ENCODE measurements around the gene CYP3A4.
"Not testable (repeated sequence)": the region's sequence is repeated elsewhere in the genome, so short reads cannot be mapped to it uniquely, and the experiment has no call there.

The CYP3A4 gene

GRCh38 chr7:99748846-99749579 lies 35.0 kb downstream of the CYP3A4 start:
- no peak for TF ChIP-seq BACH2 (CRISPR knock-in tag; IDR thresholded peaks at IDR 0.05; ENCODE audit: borderline replicate concordance)
- TF ChIP-seq CSRNP3 (CRISPR knock-in tag; IDR thresholded peaks at IDR 0.05), result no peak
- no peak for TF ChIP-seq ESRRG (CRISPR knock-in tag; IDR thresholded peaks at IDR 0.05)
- no peak for TF ChIP-seq ZFP30 (CRISPR knock-in tag; IDR thresholded peaks at IDR 0.05)
- TF ChIP-seq GLIS3 (CRISPR knock-in tag; IDR thresholded peaks at IDR 0.05), result no peak
- TF ChIP-seq TOX (CRISPR knock-in tag; IDR thresholded peaks at IDR 0.05; ENCODE audit: borderline replicate concordance), result no peak
- no peak for TF ChIP-seq ZNF565 (CRISPR knock-in tag; conservative IDR thresholded peaks at IDR 0.05; ENCODE audit: low read depth)
- no peak for TF ChIP-seq ZNF70 (CRISPR knock-in tag; IDR thresholded peaks at IDR 0.05)
- TF ChIP-seq TSHZ2 (CRISPR knock-in tag; IDR thresholded peaks at IDR 0.05), result no peak
- TF ChIP-seq ISL1 (CRISPR knock-in tag; IDR thresholded peaks at IDR 0.05), result no peak
- no peak for TF ChIP-seq TCF4 (CRISPR knock-in tag; IDR thresholded peaks at IDR 0.05; ENCODE audit: borderline replicate concordance)
- TF ChIP-seq OSR1 (CRISPR knock-in tag; IDR thresholded peaks at IDR 0.05), result no peak
- TF ChIP-seq PPARA (CRISPR knock-in tag; IDR thresholded peaks at IDR 0.05; ENCODE audit: borderline replicate concordance), result no peak
- no peak for ATAC-seq

- not testable (repeated sequence) for ATAC-seq
These were observed 37.1 kb downstream of the CYP3A4 start for GRCh38 chr7:99746915-99747314.

GRCh38 chr7:99745395-99745794 lies 38.6 kb downstream of the CYP3A4 start:
- not testable (repeated sequence) for ATAC-seq

GRCh38 chr7:99742737-99743394 lies 41.1 kb downstream of the CYP3A4 start:
- no peak for ATAC-seq
- no peak for TF ChIP-seq ZNF8 (CRISPR knock-in tag; IDR thresholded peaks at IDR 0.05)
- TF ChIP-seq TOX (CRISPR knock-in tag; IDR thresholded peaks at IDR 0.05; ENCODE audit: borderline replicate concordance), result no peak
- TF ChIP-seq TSHZ2 (CRISPR knock-in tag; IDR thresholded peaks at IDR 0.05), result no peak
- no peak for TF ChIP-seq POU6F1 (CRISPR knock-in tag; IDR thresholded peaks at IDR 0.05; ENCODE audit: borderline replicate concordance, low read depth)
- TF ChIP-seq ARNTL (CRISPR knock-in tag; IDR thresholded peaks at IDR 0.05; ENCODE audit: borderline replicate concordance, low read depth), result no peak
- TF ChIP-seq PATZ1 (CRISPR knock-in tag; IDR thresholded peaks at IDR 0.05; ENCODE audit: borderline replicate concordance), result no peak
- no peak for TF ChIP-seq PPARA (CRISPR knock-in tag; IDR thresholded peaks at IDR 0.05; ENCODE audit: borderline replicate concordance)
- TF ChIP-seq ZFP30 (CRISPR knock-in tag; IDR thresholded peaks at IDR 0.05), result no peak
- TF ChIP-seq ISL1 (CRISPR knock-in tag; IDR thresholded peaks at IDR 0.05), result no peak
- TF ChIP-seq CSDC2 (CRISPR knock-in tag; IDR thresholded peaks at IDR 0.05), result no peak
- no peak for TF ChIP-seq ZNF70 (CRISPR knock-in tag; IDR thresholded peaks at IDR 0.05)
- TF ChIP-seq ZNF565 (CRISPR knock-in tag; conservative IDR thresholded peaks at IDR 0.05; ENCODE audit: low read depth), result no peak

Data from SK-N-SH treated with all-trans-retinoic acid at 6 μM for 48 hours (cell line).